ENCODE results near the gene NR6A1.
A peak's percentile ranks its signal among the peaks of the same experiment; 100 is the strongest.

Gene NR6A1

GRCh38 chr9:124684169-124684568 lies 86.9 kb downstream of the NR6A1 start:
- no peak for DNase-seq

- no peak for DNase-seq
Measured at GRCh38 chr9:124683043-124683442, 88.1 kb downstream of the NR6A1 start.

- DNase-seq: no peak
Measured at GRCh38 chr9:124680714-124681390, 90.3 kb downstream of the NR6A1 start.

GRCh38 chr9:124680049-124680448 lies 91.1 kb downstream of the NR6A1 start:
- no peak for DNase-seq

GRCh38 chr9:124676159-124676551 lies 95.0 kb downstream of the NR6A1 start:
- DNase-seq: no peak

- no peak for DNase-seq
Measured at GRCh38 chr9:124675261-124676158, 95.6 kb downstream of the NR6A1 start.

- DNase-seq: no peak
Measured at GRCh38 chr9:124674651-124675050, 96.5 kb downstream of the NR6A1 start.

- no peak for DNase-seq
Measured at GRCh38 chr9:124673063-124673462, 98.0 kb downstream of the NR6A1 start.

- DNase-seq: no peak
Measured at GRCh38 chr9:124671861-124672260, 99.2 kb downstream of the NR6A1 start.

GRCh38 chr9:124666642-124667041 lies 104.5 kb downstream of the NR6A1 start:
- DNase-seq: no peak

GRCh38 chr9:124665391-124666058 lies 105.6 kb downstream of the NR6A1 start:
- no peak for DNase-seq

- DNase-seq: no peak
Measured at GRCh38 chr9:124664143-124664542, 107.0 kb downstream of the NR6A1 start.

- DNase-seq: no peak
Measured at GRCh38 chr9:124663046-124663961, 107.8 kb downstream of the NR6A1 start.

- DNase-seq: no peak
Measured at GRCh38 chr9:124662561-124662960, 108.5 kb downstream of the NR6A1 start.

- DNase-seq: peak; percentile 11
Measured at GRCh38 chr9:124661271-124661670, 109.8 kb downstream of the NR6A1 start.

GRCh38 chr9:124660341-124660801 lies 110.7 kb downstream of the NR6A1 start:
- DNase-seq: peak; percentile 72

GRCh38 chr9:124659099-124659659 lies 111.9 kb downstream of the NR6A1 start:
- peak; percentile 30 for DNase-seq

- peak; percentile 93 for DNase-seq
Measured at GRCh38 chr9:124658165-124659017, 112.7 kb downstream of the NR6A1 start.

GRCh38 chr9:124657516-124657915 lies 113.6 kb downstream of the NR6A1 start:
- DNase-seq: no peak

GRCh38 chr9:124654431-124654830 lies 116.7 kb downstream of the NR6A1 start:
- DNase-seq: no peak

Measured in DMS153 (cell line).